Measurements from ENCODE around the gene PDYN. TPM values are rescaled to one million over a fixed set of nuclear protein-coding genes. Genes with fewer than 3 reads are reported as not detected.

Gene PDYN
- total and polyA plus RNA-seq, 9 of the 15 experiments (the other 6 are each of a cell fraction or from before 2014, with no cell fraction given): not detected

GRCh38 chr20:2023151-2023550 lies 29.3 kb upstream of the PDYN start (continued):
- no peak for TF ChIP-seq ZNF318 (IDR thresholded peaks at IDR 0.05; ENCODE audit: borderline replicate concordance in 1 of 2, low read depth in 1 of 2)
- no peak for TF ChIP-seq CSDE1 (IDR thresholded peaks at IDR 0.05)
- no peak for TF ChIP-seq CGGBP1 (CRISPR knock-in tag; IDR thresholded peaks at IDR 0.05)

All from K562 (cell line).